Adrenal gland (tissue), 12 donors: Measurements from ENCODE around the gene IQSEC2. TPM values are rescaled to one million over a fixed set of nuclear protein-coding genes. Genes with fewer than 3 reads are reported as not detected.

Source experiments
- DNase-seq, 7 donors: peaks; one replicate each; pipeline ENCODE4 v3.0.0-alpha.2; 2019 to 2020
- H3K27ac ChIP-seq, 5 donors: fragments of 200-600 bp; sonication (generic) in 4 of 5; 1 replicate in 3 of 5; 2 replicates in 2 of 5; pipeline versions ENCODE4 v1.5.1 to v1.8.0; 2016 to 2020; ENCODE audit warnings: mild to moderate bottlenecking in 1 of 5
- H3K27me3 ChIP-seq: fragments of 200-600 bp; 2 replicates; pipeline ENCODE4 v1.8.0; 2021
- H3K36me3 ChIP-seq, 2 donors: fragments of 200-600 bp; replicated peaks in 1 of 2; 1 replicate in 1 of 2; 2 replicates in 1 of 2; pipeline versions ENCODE4 v1.5.1 to v1.8.0; 2018 to 2022
- H3K4me1 ChIP-seq, 2 donors: fragments of 200-600 bp; replicated peaks in 1 of 2; 1 replicate in 1 of 2; 2 replicates in 1 of 2; pipeline versions ENCODE4 v1.5.1 to v1.8.0; 2018 to 2021
- H3K4me3 ChIP-seq, 4 donors: fragments of 200-600 bp; sonication (generic) in 3 of 4; one replicate each; pipeline ENCODE4 v1.5.1; 2016 to 2018
- H3K9me3 ChIP-seq, 3 donors: fragments of 200-600 bp; sonication (generic) in 1 of 3; replicated peaks in 1 of 3; 1 replicate in 2 of 3; 2 replicates in 1 of 3; pipeline versions ENCODE4 v1.5.1 to v1.8.0; 2016 to 2021
- POLR2A ChIP-seq, 2 donors: fragments of 450-650 bp; IDR thresholded peaks; one replicate each; pipeline ENCODE4 v1.6.1; 2017; ENCODE audit warnings: antibody characterized with exemption in 2 of 2, mild to moderate bottlenecking in 2 of 2, moderate library complexity in 1 of 2
- WGBS, 4 donors: extraction: QIAGEN DNeasy Blood & Tissue Kit in 2 of 4; methylation state at CpG; one replicate each; pipeline versions ENCODE4 v1.1.5 to v1.1.7; 2013 to 2017; 5-methylcytosine and 5-hydroxymethylcytosine counted together
- intact Hi-C, 2 donors: fragments of 100-400 bp; cut with DNase I; formaldehyde crosslinking; loops; one replicate each; pipeline versions ENCODE4 v1.14.1 to v1.15.0; 2022 to 2023
- polyA plus RNA-seq, 3 donors: library from polyadenylated mRNA; stranded (reverse); fragments of 200-250 nt in 2 of 3; fragments of 350-450 nt in 1 of 3; fragmentation: Illumina TruSeq in 1 of 3; extraction: RNeasy Lipid Tissue Mini Kit (QIAGEN cat#74804) in 1 of 3; gene quantifications; one replicate each; pipeline ENCODE4 v1.2.3, GENCODE V29; 2013 to 2014
- total RNA-seq, 9 donors: library from RNA; depleted of rRNA in 4 of 9; stranded (reverse); fragments of >200 nt in 4 of 9; fragments of 120-200 nt in 1 of 9; fragmentation: NEBNext Ultra II Directional in 1 of 9; extraction: Animal tissue kit (Norgen Biotek cat#: 25700) in 1 of 9; gene quantifications; one replicate each; pipeline versions ENCODE4 v1.1.0 to v1.2.4, GENCODE V29; 2013 to 2023
- TF ChIP-seq, protein P1 (sequence below), 6 experiments: fragments of 450-650 bp in 4 of 6; fragments of 200-600 bp in 2 of 6; sonication (generic) in 1 of 6; IDR thresholded peaks; 1 replicate in 5 of 6; 2 replicates in 1 of 6; pipeline versions ENCODE4 v1.5.1 to v1.8.0; 2016 to 2021; ENCODE audit warnings: antibody characterized with exemption in 6 of 6, mild to moderate bottlenecking in 2 of 6, moderate library complexity in 1 of 6
- donor health status: healthy with polysubstance abuse.
- donor health status: Bipolar disorder and iron deficiency.
- donor health status: DM: yes; HTN: yes; CAD: no.
- donor health status: DM: no; HTN: no; CAD: no.
- donor health status: DM: no; HTN: no; CAD: no.
- donor health status: DM: yes; HTN: yes; CAD: no.

Gene IQSEC2
- total and polyA plus RNA-seq, 12 donors: 2.4 to 67.9 (median 37.8) TPM

DNA sequence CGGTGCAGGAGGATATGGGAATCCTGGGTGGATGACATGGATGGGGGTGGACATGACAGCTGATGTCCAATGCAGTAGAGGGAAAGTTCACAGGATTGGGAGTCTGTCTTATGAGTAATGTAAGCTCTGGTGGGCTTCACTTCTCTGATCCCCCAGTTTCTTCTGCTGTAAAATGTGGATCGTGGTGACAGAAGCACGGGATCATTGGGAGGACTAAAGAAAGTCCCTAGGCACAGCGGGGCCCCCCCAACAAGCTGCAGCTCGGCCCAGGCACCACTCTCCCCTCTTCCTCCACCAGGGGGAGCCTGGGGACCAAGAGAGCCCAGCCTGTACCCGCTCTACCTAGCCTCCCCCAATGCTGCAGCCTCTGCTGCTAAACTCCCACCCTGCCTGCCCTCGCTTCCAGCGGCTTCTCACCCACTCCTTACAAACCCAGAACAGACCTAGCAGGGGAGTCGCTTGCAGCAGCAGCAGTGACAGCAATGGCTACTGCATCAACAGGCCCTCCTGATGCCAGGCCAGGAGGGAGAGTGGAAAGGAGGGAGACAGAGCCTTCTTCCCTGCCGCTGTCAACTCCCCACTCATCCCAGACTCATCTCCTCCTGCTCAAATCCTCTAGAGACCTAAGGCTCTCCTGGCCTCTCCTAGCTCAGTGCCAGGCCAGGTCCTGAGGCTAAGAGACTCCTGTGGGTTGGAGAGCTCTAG is 36.1 kb upstream of the IQSEC2 start:
- TF ChIP-seq, protein P1, sequence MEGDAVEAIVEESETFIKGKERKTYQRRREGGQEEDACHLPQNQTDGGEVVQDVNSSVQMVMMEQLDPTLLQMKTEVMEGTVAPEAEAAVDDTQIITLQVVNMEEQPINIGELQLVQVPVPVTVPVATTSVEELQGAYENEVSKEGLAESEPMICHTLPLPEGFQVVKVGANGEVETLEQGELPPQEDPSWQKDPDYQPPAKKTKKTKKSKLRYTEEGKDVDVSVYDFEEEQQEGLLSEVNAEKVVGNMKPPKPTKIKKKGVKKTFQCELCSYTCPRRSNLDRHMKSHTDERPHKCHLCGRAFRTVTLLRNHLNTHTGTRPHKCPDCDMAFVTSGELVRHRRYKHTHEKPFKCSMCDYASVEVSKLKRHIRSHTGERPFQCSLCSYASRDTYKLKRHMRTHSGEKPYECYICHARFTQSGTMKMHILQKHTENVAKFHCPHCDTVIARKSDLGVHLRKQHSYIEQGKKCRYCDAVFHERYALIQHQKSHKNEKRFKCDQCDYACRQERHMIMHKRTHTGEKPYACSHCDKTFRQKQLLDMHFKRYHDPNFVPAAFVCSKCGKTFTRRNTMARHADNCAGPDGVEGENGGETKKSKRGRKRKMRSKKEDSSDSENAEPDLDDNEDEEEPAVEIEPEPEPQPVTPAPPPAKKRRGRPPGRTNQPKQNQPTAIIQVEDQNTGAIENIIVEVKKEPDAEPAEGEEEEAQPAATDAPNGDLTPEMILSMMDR (IDR thresholded peaks at IDR 0.05): peak; percentile 56 to 89 (median 74)
- TF ChIP-seq POLR2A (IDR thresholded peaks at IDR 0.05): no peak
- Histone ChIP-seq H3K27ac (no peak overlapping the region), H3K9me3 (no peaks in the 10 kb centered on the region), H3K27me3 (peaks cover 26% of the 10 kb centered on the region), H3K4me1 (peaks cover 6 to 12% of the 10 kb centered on the region in 2 donors), H3K36me3 (no peaks in the 10 kb centered on the region), H3K4me3 (no peak overlapping the region)
- DNase-seq: peak; percentile 58 to 76 (median 74)
- 0 to 8% (median 8%) methylated on average over 4 to 10 of the region's 10 CpGs for WGBS, 4 donors
- intact Hi-C loops: no loop called here

DNA sequence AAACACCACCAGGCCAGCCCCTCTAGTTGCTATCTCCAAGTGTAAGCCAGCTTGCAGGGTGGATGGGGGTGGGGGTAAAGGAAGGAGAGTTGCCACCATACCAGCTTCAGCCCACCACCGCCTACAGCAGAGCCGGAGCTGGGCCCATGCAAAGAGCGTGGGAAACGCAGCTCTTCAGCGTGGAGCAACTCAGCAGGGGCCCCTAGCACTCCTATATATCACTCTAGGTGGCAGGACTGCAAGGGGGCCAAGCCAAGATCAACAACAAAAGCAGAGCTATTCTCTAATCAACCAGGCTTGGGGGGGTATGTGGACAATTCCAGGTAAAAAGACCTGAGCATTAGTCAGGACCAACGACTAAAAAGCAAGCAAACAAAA is 35.5 kb upstream of the IQSEC2 start:
- intact Hi-C loops: no loop called here
- H3K4me1 ChIP-seq: peaks cover 6 to 12% of the 10 kb centered on the region in 2 donors
- no peaks in the 10 kb centered on the region for H3K9me3 ChIP-seq
- DNase-seq: no peak
- H3K36me3 ChIP-seq: no peaks in the 10 kb centered on the region
- peaks cover 22% of the 10 kb centered on the region for H3K27me3 ChIP-seq
- no peak overlapping the region for H3K27ac ChIP-seq
- 31 to 74% (median 55%) methylated on average over 3 to 6 of the region's 6 CpGs for whole genome bisulfite sequencing, 4 donors
- no peak overlapping the region for H3K4me3 ChIP-seq
- no peak for TF ChIP-seq POLR2A (IDR thresholded peaks at IDR 0.05)
- TF ChIP-seq, protein P1 (IDR thresholded peaks at IDR 0.05): no peak

DNA sequence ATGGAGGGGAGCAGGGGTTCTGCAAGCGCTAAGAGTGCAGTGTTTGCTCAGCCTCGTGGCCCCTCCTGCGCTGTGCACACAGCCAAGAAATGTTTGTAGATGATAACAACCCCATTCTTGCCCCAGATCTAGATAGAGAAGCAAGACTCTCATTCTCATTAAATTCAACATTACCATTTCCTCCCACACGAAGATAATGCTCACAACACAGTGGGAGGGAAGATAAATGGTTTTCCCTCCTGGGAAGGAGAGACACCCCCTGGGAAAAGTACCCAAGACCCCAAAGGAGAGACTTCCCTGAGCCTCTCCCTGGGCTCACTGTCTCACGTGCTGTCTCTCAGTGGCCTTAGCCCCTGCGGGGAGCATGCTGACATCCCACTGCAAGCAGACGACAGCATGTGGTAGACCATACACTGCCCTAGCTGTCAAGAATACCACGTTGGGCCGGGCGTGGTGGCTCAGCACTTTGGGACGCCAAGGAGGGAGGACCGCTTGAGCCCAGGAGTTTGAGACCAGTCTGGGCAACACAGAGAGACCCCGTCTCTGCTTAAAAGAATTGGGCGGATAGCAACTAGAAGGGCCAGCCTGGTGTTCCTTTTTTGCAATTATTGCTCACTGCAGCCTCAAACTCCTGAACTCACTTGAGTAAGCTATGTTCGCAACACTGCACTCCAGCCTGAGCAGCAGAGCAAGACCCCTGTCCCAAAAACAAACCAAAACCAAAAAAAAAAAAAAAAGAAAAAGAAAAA is 34.9 kb upstream of the IQSEC2 start:
- no peak for DNase-seq
- Histone ChIP-seq H3K9me3 (no peaks in the 10 kb centered on the region), H3K4me1 (peaks cover 6 to 12% of the 10 kb centered on the region in 2 donors), H3K27ac (no peak overlapping the region), H3K27me3 (peaks cover 22% of the 10 kb centered on the region), H3K4me3 (no peak overlapping the region), H3K36me3 (no peaks in the 10 kb centered on the region)
- intact Hi-C loops: no loop called here
- 65 to 76% (median 69%) methylated on average over 4 to 15 of the region's 15 CpGs for WGBS, 4 donors
- TF ChIP-seq, protein P1 (IDR thresholded peaks at IDR 0.05): no peak
- no peak for TF ChIP-seq POLR2A (IDR thresholded peaks at IDR 0.05)

- WGBS, 4 donors: 37 to 61% (median 46%) methylated on average over 5 of the region's 5 CpGs
- H3K4me3 ChIP-seq: no peak overlapping the region
- H3K9me3 ChIP-seq: no peaks in the 10 kb centered on the region
- peaks cover 16% of the 10 kb centered on the region for H3K27me3 ChIP-seq
- no peaks in the 10 kb centered on the region for H3K36me3 ChIP-seq
- H3K4me1 ChIP-seq: peaks cover under 1 to 12% of the 10 kb centered on the region in 2 donors
- peak in 1 of 7 donors; percentile 21 for DNase-seq
- TF ChIP-seq, protein P1 (IDR thresholded peaks at IDR 0.05): no peak
- no peak for TF ChIP-seq POLR2A (IDR thresholded peaks at IDR 0.05)
- intact Hi-C loops: no loop called here
- H3K27ac ChIP-seq: peak overlapping the region in 1 of 5 donors; percentile 65
Measured at GRCh38 chrX:53313728-53314105, 32.3 kb upstream of the IQSEC2 start.
